Measurements from ENCODE around the gene WSB1. TPM values are rescaled to one million over a fixed set of nuclear protein-coding genes. Genes with fewer than 3 reads are reported as not detected.

WSB1 gene
- total and polyA plus RNA-seq, 8 donors = 264 to 536 (median 421) TPM

GRCh38 chr17:27362909-27363308, 69.0 kb downstream of the WSB1 start:
- Histone ChIP-seq H3K27me3 (no peaks in the 10 kb centered on the region), H3K4me3 (no peak overlapping the region), H3K4me1 (no peaks in the 10 kb centered on the region), H3K9me3 (peaks cover 0 to 2% of the 10 kb centered on the region in 2 donors), H3K27ac (no peak overlapping the region), H3K36me3 (no peaks in the 10 kb centered on the region)
- ATAC-seq (no peak), DNase-seq (no peak)
- TF ChIP-seq, protein P1, sequence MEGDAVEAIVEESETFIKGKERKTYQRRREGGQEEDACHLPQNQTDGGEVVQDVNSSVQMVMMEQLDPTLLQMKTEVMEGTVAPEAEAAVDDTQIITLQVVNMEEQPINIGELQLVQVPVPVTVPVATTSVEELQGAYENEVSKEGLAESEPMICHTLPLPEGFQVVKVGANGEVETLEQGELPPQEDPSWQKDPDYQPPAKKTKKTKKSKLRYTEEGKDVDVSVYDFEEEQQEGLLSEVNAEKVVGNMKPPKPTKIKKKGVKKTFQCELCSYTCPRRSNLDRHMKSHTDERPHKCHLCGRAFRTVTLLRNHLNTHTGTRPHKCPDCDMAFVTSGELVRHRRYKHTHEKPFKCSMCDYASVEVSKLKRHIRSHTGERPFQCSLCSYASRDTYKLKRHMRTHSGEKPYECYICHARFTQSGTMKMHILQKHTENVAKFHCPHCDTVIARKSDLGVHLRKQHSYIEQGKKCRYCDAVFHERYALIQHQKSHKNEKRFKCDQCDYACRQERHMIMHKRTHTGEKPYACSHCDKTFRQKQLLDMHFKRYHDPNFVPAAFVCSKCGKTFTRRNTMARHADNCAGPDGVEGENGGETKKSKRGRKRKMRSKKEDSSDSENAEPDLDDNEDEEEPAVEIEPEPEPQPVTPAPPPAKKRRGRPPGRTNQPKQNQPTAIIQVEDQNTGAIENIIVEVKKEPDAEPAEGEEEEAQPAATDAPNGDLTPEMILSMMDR (IDR thresholded peaks at IDR 0.05) = no peak
- intact Hi-C loops (cut with DNase I) = no loop called here

DNA sequence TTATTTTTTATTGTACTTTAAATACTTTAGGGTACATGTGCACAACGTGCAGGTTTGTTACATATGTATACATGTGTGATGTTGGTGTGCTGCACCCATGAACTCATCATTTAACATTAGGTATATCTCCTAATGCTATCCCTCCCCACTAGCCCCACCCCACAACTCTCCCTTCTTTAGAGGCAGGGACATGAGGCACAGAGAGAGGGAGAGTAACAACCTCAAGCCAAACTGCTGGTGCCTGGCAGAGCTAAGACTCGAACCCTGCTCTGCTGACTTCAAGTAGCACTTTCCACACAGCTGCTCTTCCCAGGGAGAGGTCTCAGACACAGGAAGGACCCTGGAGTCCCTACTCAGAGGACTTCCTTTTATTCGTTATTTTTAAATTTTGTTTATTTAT, 69.4 kb downstream of the WSB1 start:
- H3K9me3 ChIP-seq = peaks cover 0 to 4% of the 10 kb centered on the region in 2 donors
- TF ChIP-seq, protein P1 (IDR thresholded peaks at IDR 0.05) = no peak
- H3K4me1 ChIP-seq = no peaks in the 10 kb centered on the region
- ATAC-seq (no peak), DNase-seq (no peak)
- H3K27me3 ChIP-seq = no peaks in the 10 kb centered on the region
- H3K36me3 ChIP-seq = no peaks in the 10 kb centered on the region
- intact Hi-C loops (cut with DNase I) = no loop called here
- no peak overlapping the region for H3K27ac ChIP-seq
- no peak overlapping the region for H3K4me3 ChIP-seq

Small RNAs within 50 kb of the gene (microRNA-seq; reads per million reads assigned to microRNA genes)
- gene MIR4522 = 0.14 to 0.17 reads per million in 2 donors

Other genes starting within 250 kb of the WSB1 start
- 10 to 100 TPM; 35.0 to 47.5 TPM for gene KSR1, start 162.3 kb downstream of the WSB1 start, total RNA-seq
- 10 to 100 TPM; 55.2 to 70.0 (median 64.7) TPM for gene KSR1, start 162.3 kb downstream of the WSB1 start, polyA plus RNA-seq (ENCODE audit: insufficient read length in 6 of 6)

All from left lung (tissue), 10 donors.